Right renal pelvis (tissue), 4 donors: Measurements from ENCODE around the gene FCMR. TPM values are rescaled to one million over a fixed set of nuclear protein-coding genes. Genes with fewer than 3 reads are reported as not detected.

ENCODE experiments used
- DNase-seq, 4 donors: peaks; one replicate each; pipeline ENCODE4 v3.0.0-alpha.2; 2013; ENCODE audit warnings: low read depth in 4 of 4, low spot score in 3 of 4, missing footprints in 1 of 4
- polyA plus RNA-seq, 4 donors: library from polyadenylated mRNA; unstranded; fragments of 120-200 nt; gene quantifications; one replicate each; pipeline ENCODE4 v1.2.1, GENCODE V29; 2013; ENCODE audit not compliant: insufficient read length in 4 of 4

FCMR gene, protein sequence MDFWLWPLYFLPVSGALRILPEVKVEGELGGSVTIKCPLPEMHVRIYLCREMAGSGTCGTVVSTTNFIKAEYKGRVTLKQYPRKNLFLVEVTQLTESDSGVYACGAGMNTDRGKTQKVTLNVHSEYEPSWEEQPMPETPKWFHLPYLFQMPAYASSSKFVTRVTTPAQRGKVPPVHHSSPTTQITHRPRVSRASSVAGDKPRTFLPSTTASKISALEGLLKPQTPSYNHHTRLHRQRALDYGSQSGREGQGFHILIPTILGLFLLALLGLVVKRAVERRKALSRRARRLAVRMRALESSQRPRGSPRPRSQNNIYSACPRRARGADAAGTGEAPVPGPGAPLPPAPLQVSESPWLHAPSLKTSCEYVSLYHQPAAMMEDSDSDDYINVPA
- 1 to 10 TPM; 2.1 to 2.7 (median 2.5) TPM for polyA plus RNA-seq

DNA sequence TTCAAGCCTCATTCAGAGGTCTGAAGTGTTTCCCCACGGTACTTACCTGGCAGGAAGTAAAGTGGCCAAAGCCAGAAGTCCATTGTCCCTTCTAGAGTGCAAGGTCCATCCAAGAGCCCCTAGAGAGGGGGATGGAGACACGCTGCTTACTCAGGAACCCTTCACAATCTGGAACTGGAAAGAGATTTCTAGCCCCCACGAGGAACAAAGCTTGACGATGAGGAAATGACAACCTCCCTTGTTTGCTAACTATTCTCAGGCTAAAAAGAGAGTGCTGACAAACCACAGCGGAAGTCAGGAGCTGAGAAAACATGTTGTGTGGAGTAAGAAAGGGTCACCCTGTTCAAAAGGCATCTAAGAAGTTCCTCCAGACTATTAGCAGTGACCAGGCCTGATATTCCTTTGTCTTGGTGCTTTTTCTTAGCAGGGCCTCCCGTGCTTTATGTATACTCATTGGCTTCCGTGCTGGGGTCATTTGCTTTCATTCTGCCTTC lies at the start of gene FCMR:
Gene FCMR (minus strand): TSS at position 170 of the 494 bp plus-strand sequence. CDS start 87 bp downstream, at position 83.
- no peak for DNase-seq

GRCh38 chr1:206971029-206971655 lies 49.4 kb upstream of the FCMR start:
- no peak for DNase-seq

GRCh38 chr1:206970446-206970845 lies 48.7 kb upstream of the FCMR start, which contains the start of gene FCAMR:
TSS of gene FCAMR (minus strand) at chr1:206970460. CDS start at chr1:206970125, 335 bp downstream.
- no peak for DNase-seq

DNA sequence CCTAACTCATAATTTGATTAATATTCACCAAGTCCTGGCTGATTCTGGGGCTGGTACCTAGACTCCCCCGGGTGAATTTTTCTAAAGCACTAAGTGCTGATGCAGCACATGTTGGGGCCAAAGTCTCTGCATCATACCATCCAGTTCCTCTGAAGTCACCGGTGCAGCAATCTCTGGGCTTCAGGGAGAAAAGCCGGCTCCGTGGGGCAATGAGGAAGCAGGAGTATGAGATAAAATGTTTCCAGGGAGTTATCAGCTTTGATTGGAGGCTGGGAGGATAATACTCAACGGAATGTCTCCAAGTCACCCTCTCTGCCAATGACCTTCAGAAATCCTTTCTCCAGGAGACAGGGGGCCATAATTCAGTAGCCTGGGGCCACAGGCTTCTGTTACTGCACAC lies 47.3 kb upstream of the FCMR start:
- DNase-seq: no peak

GRCh38 chr1:206967096-206967849 lies 45.5 kb upstream of the FCMR start:
- DNase-seq: no peak

GRCh38 chr1:206965781-206966180 lies 44.0 kb upstream of the FCMR start:
- no peak for DNase-seq

DNA sequence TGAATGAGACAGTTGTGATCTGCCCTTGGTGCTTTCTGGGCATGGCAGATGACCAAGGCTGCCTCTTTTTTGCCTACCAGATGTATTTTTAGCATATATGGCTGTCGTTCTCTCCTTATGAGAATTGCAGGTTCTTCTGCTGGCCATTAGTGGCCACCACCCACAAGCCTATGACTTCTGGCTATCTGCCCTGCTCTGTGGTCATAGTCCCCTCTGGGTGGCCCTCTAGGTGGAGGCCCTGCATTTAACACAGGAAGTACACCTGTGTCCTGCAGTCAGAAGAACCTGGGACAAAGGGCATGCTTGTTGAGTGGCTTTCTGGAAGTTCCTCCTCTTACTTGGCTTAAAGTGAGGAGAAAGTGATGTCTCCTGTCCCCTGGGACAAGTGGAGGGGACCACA lies 42.0 kb upstream of the FCMR start:
- DNase-seq: no peak

DNA sequence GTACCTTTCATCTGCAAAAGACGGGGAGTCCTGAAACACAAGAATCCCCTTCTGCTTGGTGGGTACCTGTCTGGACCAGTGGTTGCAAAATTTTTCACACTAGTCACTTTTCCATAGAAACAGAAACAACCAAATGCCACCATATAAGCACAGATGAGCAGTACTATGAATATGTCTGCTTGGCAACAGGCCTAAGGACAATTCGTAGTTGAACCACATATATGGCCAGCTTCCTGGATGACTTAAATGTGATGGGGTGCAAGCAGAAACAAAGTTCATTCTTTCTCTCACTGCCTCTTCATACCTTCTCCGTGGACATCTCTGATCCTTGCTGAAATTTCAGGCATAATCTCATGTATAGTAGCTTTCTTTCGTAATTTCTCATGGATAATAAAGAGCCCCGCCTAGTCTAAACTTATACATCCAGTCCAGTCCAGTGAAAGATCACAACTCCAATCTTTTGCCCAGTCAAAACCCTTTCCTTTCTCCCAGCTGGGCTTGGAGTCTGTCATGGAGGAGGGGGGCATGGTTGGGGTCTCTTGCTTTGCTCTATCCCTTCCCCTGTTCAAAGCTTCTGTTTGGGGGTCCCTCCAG lies 41.5 kb upstream of the FCMR start:
- DNase-seq: no peak

DNA sequence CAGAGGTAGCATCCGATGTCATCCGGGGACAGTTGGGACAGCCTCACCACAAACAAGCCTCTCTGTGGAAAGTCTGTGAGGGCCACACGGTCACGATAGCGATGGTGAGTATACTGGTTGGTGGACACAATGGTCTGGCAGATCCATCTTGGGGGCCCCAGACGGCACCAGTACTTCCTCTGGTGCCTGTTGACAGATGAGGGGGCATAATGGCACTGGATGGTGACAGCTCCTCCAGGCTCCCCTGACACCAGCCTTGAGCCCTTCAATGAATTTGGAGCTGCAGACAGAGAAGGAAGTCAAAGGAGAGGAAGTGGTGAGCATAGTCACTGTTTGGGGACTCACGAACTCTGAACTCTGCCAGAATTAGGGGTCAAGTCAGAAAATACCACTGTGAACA lies 40.5 kb upstream of the FCMR start:
- no peak for DNase-seq

DNA sequence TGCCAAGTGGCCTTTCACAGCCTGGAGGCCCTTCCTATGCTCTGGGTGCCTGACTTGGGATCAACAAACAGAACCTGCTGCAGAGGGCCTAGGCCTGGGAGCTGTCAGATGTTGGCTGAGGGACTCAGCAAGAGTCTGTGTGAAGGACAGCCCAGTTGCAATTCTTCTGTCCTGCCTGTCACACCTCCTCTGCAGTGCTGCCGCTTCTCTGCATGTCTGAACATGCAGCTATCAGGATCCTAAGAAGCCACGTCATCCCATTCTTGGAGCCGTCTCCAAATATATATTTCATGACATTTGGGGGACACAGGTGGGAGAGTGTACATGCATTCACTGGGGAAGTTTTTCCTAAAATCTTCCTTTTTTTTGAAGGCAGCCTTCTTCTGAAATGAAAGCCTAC lies 39.9 kb upstream of the FCMR start:
- no peak for DNase-seq

- no peak for DNase-seq
Observed at GRCh38 chr1:206960676-206961386, 39.1 kb upstream of the FCMR start.

- no peak for DNase-seq
Observed at GRCh38 chr1:206958144-206958543, 36.4 kb upstream of the FCMR start.

- DNase-seq: no peak
Observed at GRCh38 chr1:206957639-206958038, 35.9 kb upstream of the FCMR start.

DNA sequence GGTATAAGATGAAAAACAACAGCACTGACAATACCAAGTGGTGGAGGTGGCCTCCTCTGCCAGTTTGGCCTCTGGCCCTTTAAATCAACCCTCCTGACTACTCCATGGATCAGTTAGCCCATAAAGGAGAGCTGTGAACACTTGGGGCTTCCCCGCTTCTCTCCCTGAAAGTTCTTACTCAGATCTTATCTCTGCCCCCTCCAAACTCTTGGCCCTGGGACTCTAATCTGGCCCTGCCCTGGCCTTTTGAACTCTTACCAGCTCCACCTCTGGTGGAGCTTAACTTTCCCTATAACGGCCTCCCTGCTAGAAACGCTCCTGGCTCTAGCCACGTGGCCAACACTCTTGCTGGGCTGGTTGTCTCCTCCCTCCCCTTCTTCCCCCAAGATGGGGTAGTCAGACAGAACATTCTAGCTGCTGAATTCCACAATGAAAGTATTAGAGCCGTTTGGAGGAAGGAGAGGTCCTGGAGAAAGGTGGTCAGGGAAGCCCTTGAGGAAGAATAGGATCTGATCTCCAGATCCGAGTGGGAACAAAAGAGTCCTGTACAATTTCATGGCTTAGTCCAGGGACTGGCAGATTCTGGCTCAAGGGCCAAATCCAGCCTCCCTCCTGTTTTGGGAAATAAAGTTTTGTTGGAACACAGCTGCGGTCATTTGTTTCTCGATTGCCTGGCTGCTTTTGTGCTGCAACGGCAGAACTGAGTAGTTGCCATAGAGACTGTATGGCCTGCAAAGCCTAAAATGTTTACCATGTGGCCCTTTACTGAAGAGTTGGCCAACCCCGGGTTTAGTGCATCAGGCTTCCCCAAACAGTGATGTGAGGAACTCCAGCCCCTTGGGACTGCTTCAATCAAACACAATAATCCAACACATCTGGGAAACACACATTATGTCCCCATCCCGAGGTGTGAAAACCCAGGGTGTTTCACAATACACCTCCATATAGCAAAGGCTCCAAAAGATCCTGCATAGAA lies 34.0 kb upstream of the FCMR start:
- DNase-seq: no peak

- no peak for DNase-seq
Observed at GRCh38 chr1:206954459-206955342, 33.0 kb upstream of the FCMR start.

- DNase-seq: no peak
Observed at GRCh38 chr1:206953626-206954025, 31.9 kb upstream of the FCMR start.

DNA sequence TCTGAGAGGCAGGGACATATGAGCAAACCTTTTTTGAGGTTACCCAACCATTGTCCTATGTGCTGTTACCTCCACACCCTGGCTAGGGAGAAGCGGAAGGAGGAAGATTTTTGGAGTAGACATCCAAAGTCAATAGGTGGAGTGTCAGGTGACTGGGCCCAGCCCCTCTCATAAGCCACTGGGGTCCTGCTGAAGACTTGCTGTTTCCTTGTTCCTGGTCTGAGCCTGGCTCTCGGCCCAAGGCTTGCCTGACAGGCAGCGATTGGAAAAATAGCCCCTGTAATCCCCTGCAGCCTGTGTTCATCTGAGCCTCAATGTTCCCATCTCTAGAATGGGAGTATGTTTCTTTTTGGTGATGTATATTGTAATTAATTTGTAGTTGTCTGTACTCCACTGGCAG lies 31.4 kb upstream of the FCMR start:
- no peak for DNase-seq

DNA sequence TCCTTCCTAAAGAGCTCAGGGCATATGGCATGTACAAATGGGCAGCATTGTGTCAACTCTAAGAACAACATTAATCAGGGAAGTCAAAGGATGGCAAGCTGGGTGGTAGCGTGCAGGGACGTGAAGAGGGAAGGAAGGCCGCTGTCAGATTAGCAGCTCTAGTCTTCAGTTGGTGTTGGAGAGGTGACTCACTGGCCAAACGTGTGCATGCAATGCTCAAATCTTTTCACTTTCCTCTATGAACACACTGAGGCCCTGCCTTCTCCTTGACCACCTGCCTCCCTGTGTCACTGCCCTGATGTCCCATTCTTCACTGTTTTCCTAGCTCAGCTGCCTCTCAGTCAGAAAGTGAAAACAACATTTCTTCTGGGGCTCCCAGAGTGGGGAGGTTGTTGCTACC lies 30.4 kb upstream of the FCMR start:
- DNase-seq: no peak
